HS-5 (cell line): ENCODE data around the gene DPY19L3.
"Not testable (repeated sequence)": the region's sequence is repeated elsewhere in the genome, so short reads cannot be mapped to it uniquely, and the experiment has no call there.

ENCODE experiments used
- DNase-seq: peaks from one replicate; pipeline ENCODE4 v3.0.0-alpha.2; 2012; ENCODE audit warnings: low read depth

DPY19L3 gene

DNA sequence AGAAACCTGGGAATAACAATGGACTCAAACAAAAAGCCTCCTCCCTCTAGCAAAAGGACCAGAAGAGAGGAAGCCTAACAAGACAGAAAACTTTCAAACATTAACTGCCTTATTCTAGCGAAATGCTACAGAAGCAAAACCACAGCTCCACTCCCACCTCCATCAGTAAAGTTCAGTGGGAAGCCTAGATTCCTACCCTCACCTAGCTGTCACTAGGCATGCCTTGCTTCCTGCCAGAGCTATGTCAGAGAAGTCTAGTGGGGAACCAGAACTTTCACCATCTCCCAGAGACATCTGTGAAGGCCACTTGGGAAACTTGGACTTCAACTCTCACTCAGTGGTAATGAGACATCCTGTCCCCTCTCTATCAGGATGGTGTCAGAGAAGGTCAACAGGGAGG lies 37.1 kb downstream of the DPY19L3 start:
- no peak for DNase-seq

DNA sequence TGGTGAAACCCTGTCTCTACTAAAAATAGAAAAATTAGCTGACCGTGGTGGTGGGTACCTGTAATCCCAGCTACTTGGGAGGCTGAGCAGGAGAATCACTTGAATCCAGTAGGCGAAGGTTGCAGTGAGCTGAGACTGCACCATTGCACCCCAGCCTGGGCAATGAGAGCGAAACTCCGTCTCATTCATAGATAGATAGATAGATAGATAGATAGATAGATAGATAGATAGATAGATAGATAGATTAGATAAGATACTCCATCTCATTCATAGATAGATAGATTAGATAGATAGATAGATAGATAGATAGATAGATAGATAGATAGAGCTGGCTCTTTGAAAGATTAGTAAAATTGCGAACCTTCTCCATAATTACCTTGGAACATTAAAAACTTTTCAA lies 42.0 kb downstream of the DPY19L3 start:
- not testable (repeated sequence) for DNase-seq

DNA sequence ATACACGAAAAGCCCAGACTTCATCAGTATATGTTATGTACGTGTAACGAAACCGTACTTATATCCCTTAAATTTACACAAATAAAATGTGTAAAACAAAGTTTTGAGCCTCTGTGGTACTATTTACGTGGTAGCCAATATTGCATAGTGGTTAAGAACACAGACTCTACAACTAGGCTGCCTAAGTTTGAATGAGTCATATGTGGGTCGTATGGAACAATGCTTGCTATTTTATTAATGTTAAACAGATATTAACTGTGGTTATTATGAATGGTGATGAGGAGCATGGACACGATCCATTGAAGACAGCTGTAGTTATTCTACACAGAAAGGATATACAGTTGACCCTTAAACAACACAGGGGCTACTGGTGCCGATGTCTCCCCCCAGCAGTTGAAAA lies 42.5 kb downstream of the DPY19L3 start:
- DNase-seq, result no peak

DNA sequence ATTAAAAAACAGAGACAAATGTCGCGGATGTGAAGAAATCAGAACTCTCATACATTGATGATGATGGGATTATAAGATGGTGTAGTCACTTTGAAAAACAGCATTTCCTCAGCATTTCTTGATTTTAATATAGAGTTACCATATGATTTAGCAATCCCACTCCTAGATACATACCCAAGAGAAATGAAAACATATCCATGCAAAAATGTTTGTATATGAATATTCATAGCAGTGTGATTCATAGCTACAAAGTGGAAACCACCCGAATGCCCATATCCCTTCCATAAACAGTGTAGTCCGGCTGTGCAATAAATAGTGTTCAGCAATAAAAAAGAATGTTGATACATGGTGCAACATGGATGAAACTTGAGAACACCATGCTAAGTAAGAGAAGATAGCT lies 44.6 kb downstream of the DPY19L3 start:
- no peak for DNase-seq

DNA sequence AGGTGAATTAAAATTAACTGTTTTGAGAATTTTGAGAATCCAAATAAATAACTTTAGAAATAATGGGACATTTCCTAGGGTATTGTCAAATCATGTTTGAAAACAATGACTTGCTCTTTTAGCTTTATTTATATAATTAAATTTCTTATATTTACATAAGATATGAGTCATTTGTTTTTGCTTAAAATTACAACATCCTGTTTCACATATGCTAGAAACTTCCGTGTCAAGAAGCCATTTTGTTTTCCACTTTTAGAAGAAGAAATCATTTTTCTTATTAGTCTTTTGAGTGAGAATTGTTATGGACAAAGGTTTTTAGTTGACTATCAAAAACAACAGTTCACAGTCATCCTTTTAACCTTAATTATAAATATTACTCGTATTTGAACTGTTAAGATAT lies 48.2 kb downstream of the DPY19L3 start:
- DNase-seq, result no peak

DNA sequence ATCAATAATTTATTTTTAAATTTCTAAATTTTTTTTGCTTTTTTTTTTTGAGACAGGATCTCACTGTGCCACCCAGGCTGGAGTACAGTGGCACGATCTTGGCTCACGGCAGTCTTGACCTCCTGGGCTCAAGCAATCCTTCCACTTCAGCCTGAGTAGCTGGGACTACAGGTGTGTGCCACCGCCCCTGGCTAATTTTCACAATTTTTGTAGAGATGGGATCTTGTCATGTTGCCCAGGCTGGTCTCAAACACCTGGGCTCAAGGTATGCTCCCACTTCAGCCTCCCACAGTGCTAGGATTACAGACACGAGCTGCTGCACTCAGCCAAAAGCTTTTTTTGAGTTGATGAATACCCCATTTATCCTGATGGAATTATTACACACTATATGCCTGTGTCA lies 50.8 kb downstream of the DPY19L3 start:
- no peak for DNase-seq

DNA sequence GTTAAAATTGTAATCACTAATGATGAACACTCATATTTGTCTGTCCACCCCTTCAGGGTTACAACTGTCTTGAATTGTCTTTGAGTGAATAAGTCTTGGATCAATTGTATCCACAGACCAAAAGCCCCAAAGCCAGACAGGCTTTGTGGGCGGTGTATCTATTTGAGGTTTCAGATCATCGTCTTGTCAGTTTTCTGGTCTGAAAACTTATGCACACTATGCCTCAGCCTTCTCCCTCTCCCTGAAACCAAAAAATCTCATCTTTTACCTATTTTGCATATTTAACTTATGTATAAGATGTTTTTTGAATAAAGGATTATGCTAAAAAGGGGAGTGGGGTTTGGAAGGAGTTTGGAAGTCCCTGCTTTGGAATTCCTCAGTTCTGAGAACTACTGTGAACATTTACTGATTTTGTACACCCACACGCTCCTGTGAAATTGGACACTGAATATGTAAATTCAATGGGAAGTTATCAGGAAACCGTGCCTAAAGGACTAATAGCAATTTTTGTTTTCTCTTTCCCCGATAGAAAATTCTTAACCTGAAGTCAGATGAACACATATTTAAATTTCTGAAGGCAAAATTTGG lies 52.1 kb downstream of the DPY19L3 start:
- no peak for DNase-seq

DNA sequence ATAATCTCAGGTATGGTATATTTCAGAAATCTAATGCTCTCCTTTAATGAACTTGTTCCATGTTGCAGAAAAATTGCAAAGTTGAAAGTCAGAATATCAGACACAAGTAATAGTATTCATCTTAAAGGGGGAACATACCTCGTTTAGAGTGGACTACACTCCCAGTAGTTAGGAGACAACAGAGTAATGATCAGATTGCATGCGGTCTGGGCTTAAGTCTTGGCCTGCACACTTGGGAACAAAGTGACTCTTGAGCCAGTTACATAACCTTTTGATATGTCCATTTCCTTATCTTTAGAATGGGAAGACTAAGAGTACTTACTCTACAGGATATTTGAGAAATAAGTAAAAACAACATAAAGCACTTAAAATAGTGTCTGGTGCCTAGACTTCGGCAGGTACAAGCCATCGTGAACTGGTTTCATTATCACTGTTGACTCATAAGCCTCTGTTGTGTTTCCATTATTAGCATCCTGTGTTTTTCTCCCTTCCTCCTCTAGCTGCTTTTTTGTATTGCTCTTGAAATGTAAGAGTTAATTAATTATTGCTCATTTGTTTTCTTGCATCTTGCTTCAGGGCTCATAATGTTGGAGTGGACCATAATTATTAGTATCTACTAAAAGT lies 53.0 kb downstream of the DPY19L3 start:
- DNase-seq, result no peak

DNA sequence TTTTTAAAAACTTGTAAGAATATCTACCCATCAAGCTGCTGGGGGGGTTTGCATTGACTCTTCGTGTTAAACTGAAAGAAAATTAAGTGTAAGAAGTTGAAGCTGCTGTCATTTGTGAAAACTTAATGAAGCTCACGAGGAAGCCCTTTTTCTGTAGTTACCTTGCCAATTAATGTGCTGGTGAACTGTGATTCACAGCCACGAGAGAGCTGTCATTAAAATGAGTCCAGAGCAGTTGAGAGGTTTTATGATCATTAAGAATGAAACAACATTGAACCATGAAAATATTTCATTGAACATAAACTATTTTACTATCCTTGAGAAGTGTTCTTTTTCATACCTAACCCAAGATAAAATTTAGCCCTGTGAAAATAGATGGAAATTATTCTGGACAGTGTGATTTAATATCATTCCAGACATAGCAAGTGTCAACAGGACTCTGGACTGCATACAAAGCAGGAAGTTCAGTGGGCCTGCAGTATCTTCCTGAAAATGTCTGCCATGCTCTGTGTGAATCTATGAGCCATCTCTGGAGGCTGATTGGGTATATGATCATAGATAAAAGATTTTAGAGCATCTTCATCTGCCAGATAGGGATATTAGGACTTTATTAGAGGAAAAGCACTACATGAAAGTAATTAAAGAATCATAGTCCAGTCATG lies 53.8 kb downstream of the DPY19L3 start:
- no peak for DNase-seq

DNA sequence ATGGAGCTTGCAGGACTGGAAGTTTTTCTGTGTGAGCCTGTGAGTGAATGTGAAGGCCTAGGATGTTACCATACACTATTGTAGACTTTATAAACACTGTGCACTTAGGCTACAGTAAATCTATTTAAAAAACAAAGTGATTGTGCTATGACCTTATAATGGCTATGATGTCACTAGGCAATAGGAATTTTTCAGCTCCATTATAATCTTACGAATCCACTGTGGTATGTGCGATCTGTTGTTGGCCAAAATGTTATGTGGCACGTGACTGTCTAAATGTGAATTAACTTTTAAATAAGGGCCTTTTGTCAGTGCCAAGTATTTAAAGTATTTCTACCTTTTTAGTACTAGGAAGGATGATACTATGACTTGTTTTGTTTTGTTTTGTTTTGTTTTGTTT lies 54.9 kb downstream of the DPY19L3 start:
- DNase-seq, result no peak

DNA sequence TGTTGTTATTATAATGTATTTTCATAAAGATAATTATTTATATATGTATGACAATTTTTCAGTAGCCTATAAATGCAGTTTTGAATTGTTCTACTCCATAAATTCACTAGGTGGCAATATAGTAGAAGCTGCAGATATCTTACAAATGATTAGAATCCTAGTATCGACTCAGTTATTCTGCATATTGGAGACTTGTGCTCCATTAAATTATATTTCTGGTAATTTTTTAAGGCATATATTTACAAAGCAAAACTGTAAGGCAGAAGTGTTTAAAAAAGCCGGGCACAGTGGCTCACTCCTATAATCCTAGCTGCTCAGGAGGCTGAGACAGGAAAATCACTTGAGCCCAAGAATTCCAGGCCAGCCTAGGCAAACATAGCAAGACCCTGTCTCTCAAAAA lies 58.7 kb downstream of the DPY19L3 start:
- DNase-seq, result no peak

DNA sequence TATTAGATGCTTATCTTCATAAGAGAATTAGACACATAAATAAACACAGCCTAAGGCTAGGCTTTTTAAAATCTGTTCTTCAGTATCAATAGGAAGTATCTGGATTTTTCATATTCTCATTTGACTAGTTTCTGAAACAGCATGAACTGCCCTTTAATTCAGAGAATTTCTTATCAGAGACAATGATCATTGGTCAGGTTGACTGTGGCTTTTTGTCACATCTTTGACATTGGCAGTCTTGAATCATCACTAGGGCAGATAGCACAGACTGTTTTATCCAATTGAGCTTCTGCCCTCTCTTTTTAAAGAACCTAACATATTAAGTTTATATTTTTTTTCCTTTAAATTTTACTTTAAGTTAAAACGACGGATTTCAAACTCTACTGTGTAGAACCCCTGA lies 59.6 kb downstream of the DPY19L3 start:
- DNase-seq, result no peak

DNA sequence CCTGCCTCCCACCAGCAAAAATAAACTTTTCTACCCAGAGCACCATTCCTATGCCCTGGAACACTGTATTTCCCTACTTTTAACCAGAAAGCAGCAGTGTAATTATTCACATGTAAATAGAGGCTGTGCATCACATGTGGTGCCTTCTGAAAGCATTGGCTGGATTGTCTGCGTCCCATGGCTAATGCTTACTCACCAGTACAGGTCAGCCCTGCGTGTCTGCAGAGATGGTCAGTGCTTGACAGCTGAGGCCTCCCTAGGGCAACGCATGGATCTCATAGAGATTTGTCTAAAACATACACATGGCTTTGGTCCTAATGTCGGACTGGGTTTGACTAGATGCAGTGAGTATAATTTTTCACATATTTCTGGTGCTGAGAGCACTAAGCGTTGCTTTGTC lies 64.2 kb downstream of the DPY19L3 start:
- no peak for DNase-seq

DNA sequence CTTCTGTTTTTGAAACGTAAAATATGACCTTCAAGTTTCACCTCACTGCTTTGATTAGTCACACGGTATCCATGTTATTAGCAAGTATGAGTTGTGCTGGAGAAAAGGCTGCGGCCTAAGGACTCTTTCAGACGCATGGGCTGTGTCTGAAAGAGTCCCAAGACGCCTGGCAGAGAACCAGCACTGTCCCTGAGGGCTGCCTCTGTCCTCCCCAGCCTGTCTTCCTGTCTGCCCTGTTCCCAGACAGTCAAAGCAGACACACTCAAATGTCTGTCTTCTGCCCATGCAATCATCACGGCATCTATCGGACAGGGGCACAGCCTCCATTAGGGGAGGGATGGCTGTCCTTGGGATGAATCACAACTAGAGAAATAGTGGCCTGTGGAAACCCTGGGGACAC lies 65.5 kb downstream of the DPY19L3 start:
- DNase-seq, result no peak

DNA sequence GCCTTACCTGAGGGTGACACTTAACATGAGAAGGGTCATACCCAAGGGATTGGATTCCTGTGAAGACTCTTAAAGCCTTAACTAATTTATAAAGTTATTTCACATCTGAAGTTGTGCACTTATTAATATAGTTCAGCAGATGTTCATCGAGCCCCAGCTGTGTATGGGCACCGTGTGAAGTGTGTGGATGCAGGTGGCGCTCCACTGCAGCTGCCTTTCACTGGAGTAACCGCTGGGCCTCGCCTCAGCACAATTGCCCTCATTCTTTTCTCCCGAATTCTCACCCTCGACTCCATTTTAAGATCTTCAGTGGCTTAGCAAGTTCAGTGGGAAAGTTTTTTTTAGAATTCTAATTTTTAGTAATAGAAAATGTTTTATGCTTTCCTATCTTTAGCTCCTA lies 66.2 kb downstream of the DPY19L3 start:
- DNase-seq, result no peak

DNA sequence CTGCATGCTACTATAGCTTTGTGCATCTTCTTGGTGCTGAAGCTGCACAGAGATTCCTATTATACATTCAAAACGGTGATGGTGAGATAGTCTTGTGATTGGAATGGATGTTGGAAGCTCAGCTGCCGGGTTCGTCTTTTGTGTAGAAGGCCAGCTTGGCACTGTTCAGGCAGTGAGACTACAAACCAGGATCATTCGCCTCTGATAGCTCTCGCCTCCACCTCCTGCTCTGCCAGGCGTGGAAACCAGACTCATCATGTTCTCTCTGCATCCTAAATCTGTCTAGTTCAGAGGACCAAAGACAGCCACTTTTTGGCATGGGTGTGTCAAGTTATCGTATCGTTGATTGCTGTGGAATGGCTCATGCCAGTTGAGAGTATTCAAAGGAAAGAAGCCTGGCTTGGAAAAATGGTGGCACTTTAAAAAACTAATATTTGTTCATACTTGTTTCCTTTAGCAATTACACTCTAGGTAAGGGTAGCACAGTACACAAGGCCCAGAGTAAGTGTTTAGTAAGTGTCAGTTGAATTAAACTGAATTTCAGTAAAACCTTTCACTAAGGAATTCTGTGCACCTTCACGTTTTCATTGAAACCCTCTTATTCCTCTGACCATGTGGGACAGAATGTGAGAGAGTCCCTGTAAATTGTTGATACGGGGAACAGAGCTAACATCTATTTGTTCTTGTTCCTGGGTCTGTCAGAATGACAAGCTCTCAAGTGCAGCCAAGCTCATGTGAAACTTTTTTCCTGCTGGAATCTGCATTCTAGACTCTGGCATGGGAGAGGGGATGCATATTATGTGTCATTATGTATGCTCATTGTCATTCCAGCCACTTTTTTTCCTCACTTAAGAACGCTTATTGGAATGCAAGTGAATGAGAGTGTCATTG lies 69.8 kb downstream of the DPY19L3 start:
- DNase-seq, result no peak

DNA sequence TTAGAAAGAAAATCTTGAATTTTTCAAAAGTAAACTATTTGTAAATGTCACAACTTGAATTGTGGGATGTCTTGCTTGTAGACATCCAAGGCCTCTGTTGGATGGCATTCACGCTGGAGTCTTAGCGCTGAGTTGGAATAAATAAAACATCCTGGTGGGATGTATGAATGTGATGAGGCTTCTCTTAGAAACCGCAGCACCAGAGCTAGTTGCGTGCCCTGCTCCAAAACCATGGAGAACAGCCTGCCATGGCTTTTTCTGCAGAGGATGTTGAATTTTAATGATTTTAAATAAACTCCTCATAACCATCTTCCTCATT lies 70.4 kb downstream of the DPY19L3 start:
- no peak for DNase-seq

DNA sequence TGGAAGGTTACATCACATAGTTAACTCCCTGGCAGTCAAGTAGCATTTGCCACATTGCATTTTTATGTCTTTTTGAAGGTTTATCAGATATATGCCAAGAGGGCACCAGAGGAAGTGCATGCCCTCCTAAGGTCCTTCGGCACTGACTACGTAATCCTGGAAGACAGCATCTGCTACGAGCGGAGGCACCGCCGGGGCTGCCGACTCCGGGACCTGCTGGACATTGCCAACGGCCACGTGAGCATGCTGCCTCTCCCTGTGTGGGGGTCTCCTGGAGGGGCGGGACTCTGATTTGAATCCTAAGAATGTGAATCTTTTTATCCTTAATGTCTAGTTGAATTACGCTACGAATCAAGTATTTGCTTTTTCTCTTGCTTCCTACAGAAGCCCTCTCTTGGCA lies 74.8 kb downstream of the DPY19L3 start:
- no peak for DNase-seq

DNA sequence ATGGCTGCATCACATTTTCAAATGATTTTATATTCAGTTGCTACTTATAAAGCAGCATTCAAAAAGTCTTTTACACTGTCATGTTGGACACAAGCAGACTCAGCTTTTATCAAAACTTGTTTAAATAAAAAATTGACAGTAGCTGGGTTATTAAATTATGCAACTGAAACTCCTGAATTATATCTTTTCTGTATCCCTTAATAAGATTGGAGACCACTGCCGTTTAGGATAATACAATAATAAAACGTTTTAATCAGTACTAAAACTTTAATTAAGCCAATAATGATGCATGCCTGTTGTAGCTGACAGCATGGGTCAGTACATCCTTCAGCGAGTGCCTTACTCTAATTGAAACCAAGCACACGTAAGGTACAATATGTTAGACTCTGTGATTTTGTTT lies 78.0 kb downstream of the DPY19L3 start:
- no peak for DNase-seq

DNA sequence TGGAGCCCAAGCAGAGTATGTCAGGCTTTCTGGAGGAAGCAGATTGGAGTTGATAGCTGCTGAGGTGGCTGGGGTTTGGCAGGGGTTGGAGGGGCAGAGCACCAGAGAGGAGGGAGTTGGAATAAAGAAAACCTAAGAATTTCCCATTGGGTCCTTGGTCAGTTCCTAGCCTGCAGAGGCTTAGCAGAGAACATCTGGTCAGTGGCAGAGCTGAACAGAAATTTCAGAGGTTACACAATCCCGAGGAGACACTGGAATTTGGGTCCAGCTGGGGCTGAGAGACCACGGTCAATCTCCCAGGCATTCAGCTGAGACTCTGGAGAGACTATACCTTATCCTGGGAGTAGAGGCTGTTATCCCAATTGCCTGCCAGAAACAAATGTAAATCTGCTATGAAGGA lies 84.4 kb downstream of the DPY19L3 start:
- DNase-seq, result no peak

DNA sequence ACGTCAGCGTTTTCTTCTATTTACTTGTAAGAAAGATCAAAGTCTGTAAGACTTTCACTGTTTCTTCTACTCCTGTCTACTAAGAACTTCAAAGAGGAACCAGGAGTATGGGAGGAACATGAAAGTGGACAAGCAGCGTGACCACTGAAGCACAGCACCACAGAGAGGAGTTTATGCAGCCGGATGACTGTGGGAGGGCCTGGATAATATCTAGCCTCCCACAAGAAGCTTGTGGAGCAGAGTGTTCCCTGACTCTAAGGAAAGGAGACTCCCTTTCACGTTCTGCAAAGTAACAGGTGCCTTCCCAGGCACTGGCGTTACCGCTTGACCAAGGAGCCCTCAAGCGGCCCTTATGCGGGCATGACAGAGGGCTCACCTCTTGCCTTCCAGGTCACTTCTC lies 91.8 kb downstream of the DPY19L3 start:
- no peak for DNase-seq

DNA sequence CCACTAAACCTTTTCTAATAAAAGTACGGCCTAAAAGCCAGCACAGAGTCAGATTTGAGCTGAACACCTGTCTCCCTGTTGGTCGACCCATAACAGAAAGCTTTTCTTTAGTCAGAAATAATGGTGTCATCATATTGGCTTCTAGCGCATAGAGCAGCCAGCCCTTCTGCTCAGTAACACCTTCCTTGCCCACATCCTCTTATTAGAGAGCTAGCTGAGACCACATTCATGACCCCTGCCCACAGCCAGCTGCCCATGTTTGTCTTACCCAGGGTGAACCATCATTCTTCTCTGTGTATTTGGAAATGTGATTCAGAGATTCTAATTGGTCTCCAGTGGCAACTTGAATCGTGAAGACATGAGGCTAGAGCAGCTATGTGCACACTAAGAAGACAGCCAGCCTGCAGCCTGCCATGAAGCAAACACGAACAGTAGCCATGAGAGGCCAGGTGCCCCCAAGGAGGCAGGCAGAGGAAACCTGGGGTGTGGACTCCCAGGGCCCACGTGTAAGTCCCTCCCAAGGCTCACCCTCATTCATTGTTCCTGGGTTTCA lies 93.2 kb downstream of the DPY19L3 start:
- no peak for DNase-seq

DNA sequence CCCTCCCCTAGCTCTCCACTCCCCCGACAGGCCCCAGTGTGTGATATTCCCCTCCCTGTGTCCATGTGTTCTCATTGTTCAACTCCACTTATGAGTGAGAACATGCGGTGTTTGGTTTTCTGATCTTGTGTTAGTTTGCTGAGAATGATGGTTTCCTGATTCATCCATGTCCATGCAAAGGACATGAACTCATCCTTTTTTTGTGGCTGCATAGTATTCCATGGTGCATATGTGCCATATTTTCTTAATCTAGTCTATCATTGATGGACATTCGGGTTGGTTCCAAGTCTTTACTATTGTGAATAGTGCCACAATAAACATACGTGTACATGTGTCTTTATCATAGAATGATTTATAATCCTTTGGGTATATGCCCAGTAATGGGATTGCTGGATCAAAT lies 106.9 kb downstream of the DPY19L3 start:
- not testable (repeated sequence) for DNase-seq
